A673 (cell line): ENCODE data around the gene SLC4A8. TPM values are rescaled to one million over a fixed set of nuclear protein-coding genes. Genes with fewer than 3 reads are reported as not detected.

Experiments used
- BruUV-seq: library from RNA; stranded (reverse); fragments of 400-500 nt; replicated peaks from 2 replicates; lab custom pipeline; 2021; lab: Mats Ljungman, UMichigan
- CTCF ChIA-PET: fragments of 300-600 bp; sonication (Branson Sonifier 250); formaldehyde crosslinking; loops from one replicate; lab custom pipeline; 2022; ENCODE audit warnings: antibody characterized with exemption; lab: Charles Lee
- POLR2A ChIA-PET: fragments of 300-600 bp; sonication (Branson Sonifier 250); formaldehyde crosslinking; loops from one replicate; lab custom pipeline; 2022; ENCODE audit warnings: antibody characterized with exemption; ENCODE audit not compliant: low non-redundant PET; lab: Charles Lee
- DNase-seq: peaks from one replicate; pipeline ENCODE4 v3.0.0-alpha.2; 2015; ENCODE audit warnings: low spot score
- H3K27ac ChIP-seq: fragments of 200-600 bp; sonication (generic); 2 replicates; pipeline ENCODE4 v1.5.1; 2016; ENCODE audit warnings: mixed run types, low read depth, mild to moderate bottlenecking, mixed read lengths, antibody characterized with exemption, low read length; ENCODE audit not compliant: poor library complexity, severe bottlenecking
- H3K27me3 ChIP-seq: fragments of 200-600 bp; sonication (generic); replicated peaks from 2 replicates; pipeline ENCODE4 v1.6.1; 2017; ENCODE audit warnings: mixed run types, low read depth, mild to moderate bottlenecking, mixed read lengths, antibody characterized with exemption, low read length; ENCODE audit not compliant: insufficient read depth, poor library complexity
- H3K36me3 ChIP-seq: fragments of 200-600 bp; sonication (generic); 2 replicates; pipeline ENCODE4 v1.6.1; 2016; ENCODE audit warnings: mixed run types, mild to moderate bottlenecking, mixed read lengths, antibody characterized with exemption, low read length; ENCODE audit not compliant: insufficient read depth, poor library complexity, severe bottlenecking
- H3K4me1 ChIP-seq: fragments of 200-600 bp; sonication (generic); 2 replicates; pipeline ENCODE4 v1.6.1; 2017; ENCODE audit warnings: mixed run types, mild to moderate bottlenecking, mixed read lengths, antibody characterized with exemption, low read length; ENCODE audit not compliant: insufficient read depth, poor library complexity, severe bottlenecking
- H3K4me3 ChIP-seq: fragments of 200-600 bp; sonication (generic); 2 replicates; pipeline ENCODE4 v1.5.1; 2016; ENCODE audit warnings: low read depth, mixed run types, mild to moderate bottlenecking, mixed read lengths, low read length; ENCODE audit not compliant: poor library complexity, severe bottlenecking
- H3K9me3 ChIP-seq: fragments of 200-600 bp; sonication (generic); 2 replicates; pipeline ENCODE4 v1.6.1; 2016; ENCODE audit warnings: mixed run types, low read depth, mild to moderate bottlenecking, mixed read lengths, antibody characterized with exemption, low read length; ENCODE audit not compliant: poor library complexity, severe bottlenecking
- CTCF ChIP-seq: fragments of 300-800, 200-600 bp; sonication (generic); conservative IDR thresholded peaks from 2 replicates; pipeline ENCODE4 v1.5.1; 2017; ENCODE audit warnings: low read depth, mild to moderate bottlenecking, antibody characterized with exemption, low read length, moderate library complexity, mixed read lengths
- EZH2 ChIP-seq: fragments of 200-600 bp; sonication (generic); IDR thresholded peaks from 2 replicates; pipeline ENCODE4 v1.6.1; 2017; ENCODE audit warnings: borderline replicate concordance, low read depth, mild to moderate bottlenecking, mixed read lengths, antibody characterized with exemption, low read length; ENCODE audit not compliant: poor library complexity, severe bottlenecking
- intact Hi-C: fragments of 100-400 bp; cut with micrococcal nuclease; formaldehyde crosslinking; loops from one replicate; pipeline ENCODE4 v1.10.0; 2022; ENCODE audit not compliant: unreplicated experiment
- total RNA-seq: library from RNA; stranded (reverse); gene quantifications from 2 replicates; pipeline ENCODE4 v1.2.3, GENCODE V29; 2021

The SLC4A8 gene
- total RNA-seq, 1 experiment from 2014 or later = 0.73 TPM

- H3K4me1 ChIP-seq = no peaks in the 10 kb centered on the region
- H3K36me3 ChIP-seq = no peaks in the 10 kb centered on the region
- CTCF ChIA-PET = no interaction called here
- DNase-seq = no peak
- TF ChIP-seq EZH2 (no peak), CTCF (no peak)
- no peak overlapping the region for H3K4me3 ChIP-seq
- BruUV-seq = no TSS peak
- POLR2A ChIA-PET = no interaction called here
- no peak overlapping the region for H3K27ac ChIP-seq
- H3K9me3 ChIP-seq = no peaks in the 10 kb centered on the region
- H3K27me3 ChIP-seq = peaks cover 13% of the 10 kb centered on the region
- intact Hi-C loops = no loop called here
Observed at GRCh38 chr12:51548241-51548640, 123.6 kb downstream of the SLC4A8 start.

- Histone ChIP-seq H3K4me3 (no peak overlapping the region), H3K27me3 (peaks cover 15% of the 10 kb centered on the region), H3K9me3 (no peaks in the 10 kb centered on the region), H3K27ac (no peak overlapping the region), H3K36me3 (no peaks in the 10 kb centered on the region), H3K4me1 (no peaks in the 10 kb centered on the region)
- ChIA-PET CTCF (no interaction called here), POLR2A (no interaction called here)
- intact Hi-C loops = no loop called here
- BruUV-seq = no TSS peak
- DNase-seq = no peak
- TF ChIP-seq EZH2 (no peak), CTCF (no peak)
Observed at GRCh38 chr12:51549637-51550036, 125.0 kb downstream of the SLC4A8 start.

Other genes with a start within 250 kb of the SLC4A8 start
- 13.5 and 13.6 TPM in 2 replicates for gene POU6F1, start 206.8 kb upstream of the SLC4A8 start, total RNA-seq
- 125 and 138 TPM in 2 replicates for gene DAZAP2, start 186.0 kb upstream of the SLC4A8 start, total RNA-seq
- 25.2 and 26.5 TPM in 2 replicates for gene SMAGP, start 154.4 kb upstream of the SLC4A8 start, total RNA-seq
- gene BIN2, start 100.7 kb upstream of the SLC4A8 start, total RNA-seq = not detected in 2 replicates
- not detected in 2 replicates for gene CELA1, start 78.2 kb upstream of the SLC4A8 start, total RNA-seq
- 0.24 and 0.26 TPM in 2 replicates for gene GALNT6, start 33.4 kb upstream of the SLC4A8 start, total RNA-seq
- gene SCN8A, start 166.4 kb downstream of the SLC4A8 start, total RNA-seq = 5.4 and 5.5 TPM in 2 replicates